HG03571 (cell line): ENCODE measurements around the gene SH3GL1.
A peak's percentile ranks its signal among the peaks of the same experiment; 100 is the strongest.

Source experiments
- ATAC-seq: cut with Tn5 transposase; IDR thresholded peaks from one replicate; pipeline ENCODE4 v1.9.1; 2021; ENCODE audit not compliant: unreplicated experiment

The SH3GL1 gene

GRCh38 chr19:4400135-4400936, at the start of gene SH3GL1:
Gene SH3GL1 (minus strand): TSS chr19:4400547. CDS start chr19:4400368, 179 bp downstream.
- peak; percentile 49 for ATAC-seq

GRCh38 chr19:4449639-4450028, 49.3 kb upstream of the SH3GL1 start:
- ATAC-seq, result no peak

- ATAC-seq, result no peak
These were observed 48.8 kb upstream of the SH3GL1 start for GRCh38 chr19:4449022-4449638.

GRCh38 chr19:4448147-4448985, 48.0 kb upstream of the SH3GL1 start:
- no peak for ATAC-seq

- ATAC-seq, result no peak
These were observed 47.2 kb upstream of the SH3GL1 start for GRCh38 chr19:4447327-4448146.

- ATAC-seq, result no peak
These were observed 46.4 kb upstream of the SH3GL1 start for GRCh38 chr19:4446704-4447200.

- ATAC-seq, result no peak
These were observed 45.8 kb upstream of the SH3GL1 start for GRCh38 chr19:4445963-4446703.

- no peak for ATAC-seq
These were observed 44.7 kb upstream of the SH3GL1 start for GRCh38 chr19:4444765-4445741.

GRCh38 chr19:4443966-4444764, 43.8 kb upstream of the SH3GL1 start:
- ATAC-seq, result no peak

GRCh38 chr19:4443188-4443587, 42.8 kb upstream of the SH3GL1 start:
- no peak for ATAC-seq

- no peak for ATAC-seq
These were observed 42.4 kb upstream of the SH3GL1 start for GRCh38 chr19:4442819-4443146.

GRCh38 chr19:4441994-4442818, 41.9 kb upstream of the SH3GL1 start:
- ATAC-seq, result no peak

GRCh38 chr19:4439243-4439642, 38.9 kb upstream of the SH3GL1 start:
- ATAC-seq, result no peak

GRCh38 chr19:4437103-4437502, 36.8 kb upstream of the SH3GL1 start:
- ATAC-seq, result no peak

GRCh38 chr19:4436231-4436630, 35.9 kb upstream of the SH3GL1 start:
- no peak for ATAC-seq

GRCh38 chr19:4434391-4434790, 34.0 kb upstream of the SH3GL1 start:
- no peak for ATAC-seq

GRCh38 chr19:4432918-4433506, 32.7 kb upstream of the SH3GL1 start:
- no peak for ATAC-seq
